H1 (cell line): ENCODE measurements around the gene PCDH18. TPM values are rescaled to one million over a fixed set of nuclear protein-coding genes. Genes with fewer than 3 reads are reported as not detected.

ENCODE experiments used
- CBX8 ChIP-seq: fragments of 300-800, 300-1000 bp; sonication (generic); IDR thresholded peaks from 2 replicates; pipeline ENCODE4 v1.7.1; 2016; ENCODE audit warnings: low read depth, low read length, borderline replicate concordance
- CTBP2 ChIP-seq: IDR thresholded peaks from 2 replicates; pipeline ENCODE4 v1.7.0; 2011; ENCODE audit warnings: borderline replicate concordance, mild to moderate bottlenecking, moderate library complexity, mixed read lengths, low read length; ENCODE audit not compliant: insufficient read depth, insufficient read length
- HDAC6 ChIP-seq: IDR thresholded peaks from one replicate; pipeline ENCODE4 v1.7.1; 2012; ENCODE audit warnings: low read depth, mild to moderate bottlenecking, inconsistent platforms, low read length, moderate library complexity
- TAF7 ChIP-seq: optimal IDR thresholded peaks from 2 replicates; pipeline ENCODE3; 2011; ENCODE audit warnings: low read depth, mild to moderate bottlenecking, inconsistent platforms, low read length, moderate library complexity, borderline replicate concordance
- polyA plus RNA-seq, 7 experiments: library from polyadenylated mRNA; depleted of rRNA in 3 of 7; stranded (reverse) in 5 of 7; unstranded in 2 of 7; fragments of >200 nt in 5 of 7; fragments of 200-250 nt in 2 of 7; gene quantifications; 1 replicate in 5 of 7; 2 replicates in 1 of 7; 4 replicates in 1 of 7; pipeline versions ENCODE4 v1.2.1 to v1.2.3, GENCODE V29; 2011 to 2013; ENCODE audit warnings: missing spikeins in 2 of 7, mixed read lengths in 2 of 7
- total RNA-seq: library from RNA; stranded (reverse); fragmentation: NEBNext Ultra II Directional; extraction: Animal tissue kit (Norgen Biotek cat#: 25700); gene quantifications from 2 replicates; pipeline ENCODE4 v1.2.1, GENCODE V29; 2021
- TF ChIP-seq, protein P1 (sequence below): IDR thresholded peaks from 2 replicates; pipeline ENCODE4 v1.6.1; 2012; ENCODE audit warnings: low read length, inconsistent platforms
- TF ChIP-seq, protein P2 (sequence below): IDR thresholded peaks from 2 replicates; pipeline ENCODE4 v1.6.1; 2011; ENCODE audit warnings: low read length, improper control_type of control experiment

The PCDH18 gene
- total and polyA plus RNA-seq, 2 of the 8 experiments (the other 6 are each of a cell fraction or from before 2014, with no cell fraction given): 28.8 to 41.8 TPM

DNA sequence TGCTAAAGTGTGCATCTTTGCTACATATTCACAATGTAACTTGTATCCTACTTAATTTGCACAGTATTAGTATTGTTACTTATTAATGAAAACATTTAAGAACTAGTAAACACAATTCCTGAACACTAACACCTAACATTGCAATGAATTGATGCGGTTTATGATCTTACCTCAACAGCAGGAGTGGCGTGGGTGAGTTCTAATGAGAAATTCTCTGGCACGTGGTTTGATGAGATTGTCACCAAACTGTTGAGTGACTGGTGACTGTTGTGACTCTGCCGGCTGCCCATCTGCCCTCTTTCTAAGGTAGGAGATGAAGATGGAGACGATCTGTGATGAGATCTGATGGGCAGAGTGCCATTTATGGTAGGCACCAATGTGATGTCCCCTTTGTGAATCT lies 2.9 kb downstream of the PCDH18 start (continued):
- TF ChIP-seq, protein P1, sequence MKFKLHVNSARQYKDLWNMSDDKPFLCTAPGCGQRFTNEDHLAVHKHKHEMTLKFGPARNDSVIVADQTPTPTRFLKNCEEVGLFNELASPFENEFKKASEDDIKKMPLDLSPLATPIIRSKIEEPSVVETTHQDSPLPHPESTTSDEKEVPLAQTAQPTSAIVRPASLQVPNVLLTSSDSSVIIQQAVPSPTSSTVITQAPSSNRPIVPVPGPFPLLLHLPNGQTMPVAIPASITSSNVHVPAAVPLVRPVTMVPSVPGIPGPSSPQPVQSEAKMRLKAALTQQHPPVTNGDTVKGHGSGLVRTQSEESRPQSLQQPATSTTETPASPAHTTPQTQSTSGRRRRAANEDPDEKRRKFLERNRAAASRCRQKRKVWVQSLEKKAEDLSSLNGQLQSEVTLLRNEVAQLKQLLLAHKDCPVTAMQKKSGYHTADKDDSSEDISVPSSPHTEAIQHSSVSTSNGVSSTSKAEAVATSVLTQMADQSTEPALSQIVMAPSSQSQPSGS: no peak
- TF ChIP-seq TAF7 (no peak), HDAC6 (no peak), CBX8 (no peak), CTBP2 (no peak)
- TF ChIP-seq, protein P2, sequence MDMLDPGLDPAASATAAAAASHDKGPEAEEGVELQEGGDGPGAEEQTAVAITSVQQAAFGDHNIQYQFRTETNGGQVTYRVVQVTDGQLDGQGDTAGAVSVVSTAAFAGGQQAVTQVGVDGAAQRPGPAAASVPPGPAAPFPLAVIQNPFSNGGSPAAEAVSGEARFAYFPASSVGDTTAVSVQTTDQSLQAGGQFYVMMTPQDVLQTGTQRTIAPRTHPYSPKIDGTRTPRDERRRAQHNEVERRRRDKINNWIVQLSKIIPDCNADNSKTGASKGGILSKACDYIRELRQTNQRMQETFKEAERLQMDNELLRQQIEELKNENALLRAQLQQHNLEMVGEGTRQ: no peak
- TF ChIP-seq, all 59 proteins: peak for 0
